GM23338 (cell line): Measurements from ENCODE around the gene NRP1.

ENCODE experiments used
- CTCF ChIP-seq, 2 experiments: fragments of 200-600 bp in 1 of 2; sonication (generic) in 1 of 2; conservative IDR thresholded peaks; 2 replicates each; pipeline versions ENCODE4 v1.5.1 to v1.6.1; 2016 to 2017; ENCODE audit warnings: antibody characterized with exemption in 2 of 2, low read depth in 2 of 2, mild to moderate bottlenecking in 2 of 2, moderate library complexity in 1 of 2
- EZH2 ChIP-seq: fragments of 200-600 bp; sonication (generic); IDR thresholded peaks from one replicate; pipeline ENCODE4 v1.8.0; 2017; ENCODE audit warnings: antibody characterized with exemption, mild to moderate bottlenecking, low read depth; ENCODE audit not compliant: unreplicated experiment
- EZH2phosphoT487 ChIP-seq: fragments of 200-600 bp; sonication (generic); IDR thresholded peaks from one replicate; pipeline ENCODE4 v1.8.1; 2018; ENCODE audit warnings: antibody characterized with exemption; ENCODE audit not compliant: unreplicated experiment

- no peak for TF ChIP-seq CTCF (conservative IDR thresholded peaks at IDR 0.05; ENCODE audit: low read depth in 2 of 2)
- no peak for TF ChIP-seq EZH2phosphoT487
- TF ChIP-seq EZH2: no peak
These were observed 124.7 kb downstream of the NRP1 start for GRCh38 chr10:33209802-33210201.
